Activated T-cell treated with anti-CD3 and anti-CD28 coated beads, Interleukin-2, amount 50 U/mL, for 1 hour (primary cell): Measurements from ENCODE around the gene IFI27L1.

Experiments used
- DNase-seq: peaks from one replicate; pipeline ENCODE4 v3.0.0-alpha.2; 2020

IFI27L1 gene

DNA sequence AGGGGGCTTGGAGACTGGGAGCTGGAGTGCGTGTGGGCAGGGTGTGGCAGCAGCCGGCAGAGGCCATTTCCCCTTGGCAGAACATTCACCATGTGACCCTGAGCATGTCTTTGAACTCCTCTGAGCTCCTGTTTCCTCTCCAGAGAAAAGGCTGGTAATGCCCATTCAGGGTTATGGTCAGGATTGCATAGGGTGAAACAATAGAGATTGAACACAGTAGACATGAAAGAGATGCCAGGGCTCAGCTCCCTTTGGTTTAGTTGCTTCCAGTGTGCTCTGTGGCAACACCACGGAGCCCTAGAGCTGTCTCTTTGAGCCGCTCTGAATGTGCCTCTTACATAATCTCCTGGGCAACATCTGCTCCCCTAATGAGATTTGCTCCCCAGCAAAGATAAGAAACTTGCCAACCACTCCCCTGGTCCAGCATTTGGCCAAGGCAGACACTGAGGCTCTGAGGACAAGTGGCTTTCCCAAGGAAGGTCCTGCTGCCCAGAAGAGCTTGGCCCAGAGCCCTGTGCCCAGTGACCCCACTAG lies 34.0 kb downstream of the IFI27L1 start:
- DNase-seq, result no peak

DNA sequence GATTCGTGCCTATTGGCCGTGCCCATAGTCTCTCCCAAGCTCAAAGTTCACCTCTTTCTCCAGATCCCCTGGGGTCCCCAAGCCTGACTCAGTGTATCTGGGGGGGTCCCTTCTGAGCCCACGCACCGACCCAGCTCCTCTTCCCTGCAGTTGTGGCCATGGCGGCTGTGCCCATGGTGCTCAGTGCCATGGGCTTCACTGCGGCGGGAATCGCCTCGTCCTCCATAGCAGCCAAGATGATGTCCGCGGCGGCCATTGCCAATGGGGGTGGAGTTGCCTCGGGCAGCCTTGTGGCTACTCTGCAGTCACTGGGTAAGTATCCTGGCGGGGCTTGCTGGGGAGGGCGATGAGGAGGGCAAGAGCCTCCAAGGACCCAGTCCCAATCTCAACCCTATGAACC lies 34.5 kb downstream of the IFI27L1 start:
- no peak for DNase-seq

DNA sequence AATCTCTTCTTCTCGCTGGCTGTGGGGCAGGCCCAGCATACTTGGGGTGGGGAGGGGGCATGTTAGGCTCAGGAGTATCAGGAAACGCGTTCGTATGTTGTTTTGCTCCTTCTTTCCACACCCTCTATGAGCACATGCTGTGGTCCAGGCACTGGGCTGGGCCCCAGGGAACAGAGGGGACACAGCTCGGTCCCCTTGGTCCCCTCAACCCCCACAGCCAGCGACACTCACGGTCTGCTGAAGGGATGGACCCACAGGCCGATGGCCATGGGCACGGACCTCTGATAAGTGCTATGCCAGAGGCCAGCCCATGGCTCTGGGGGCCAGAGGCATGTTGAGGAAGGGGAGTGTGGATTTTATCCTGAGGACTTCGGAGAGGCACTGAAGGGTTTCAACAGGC lies 35.6 kb downstream of the IFI27L1 start:
- DNase-seq, result no peak

DNA sequence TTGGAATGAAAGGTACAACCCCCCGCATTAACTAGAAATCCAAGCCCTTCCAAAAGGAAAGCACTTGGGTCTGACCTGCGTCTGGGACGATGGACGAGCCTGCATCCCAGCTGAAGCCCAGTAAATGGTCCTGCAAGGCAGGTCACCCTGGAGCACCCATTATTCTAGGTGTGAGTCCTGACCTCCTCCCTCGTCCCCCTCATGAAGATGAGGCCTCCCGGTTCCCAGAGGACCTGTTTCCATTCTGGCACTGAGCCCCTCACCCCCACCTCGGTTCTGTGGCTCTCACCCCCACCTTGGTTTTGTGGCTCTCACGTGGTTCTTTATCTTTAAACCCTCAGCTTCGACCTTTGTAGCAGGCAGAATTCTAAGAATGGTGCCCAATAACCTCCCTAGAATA lies 36.7 kb downstream of the IFI27L1 start:
- DNase-seq, result no peak

DNA sequence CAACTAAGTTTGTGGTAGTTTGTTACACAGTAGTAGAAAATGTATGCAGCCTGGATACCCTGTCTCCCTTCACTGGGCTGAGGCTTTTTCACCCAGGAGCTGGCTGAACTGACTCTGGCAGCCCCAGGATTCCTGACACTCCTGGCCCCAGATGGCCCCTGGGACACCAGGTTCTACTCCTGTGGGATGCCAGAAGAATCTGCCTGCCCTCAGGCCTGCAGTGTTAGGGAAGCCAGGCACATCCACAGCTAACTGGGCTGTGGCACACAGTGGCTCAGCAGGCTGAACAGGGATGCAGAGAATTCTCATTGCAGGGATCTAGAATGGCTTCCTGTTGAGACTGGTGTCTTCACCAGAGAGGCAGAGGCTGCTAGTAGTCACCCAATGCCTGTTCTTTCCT lies 38.0 kb downstream of the IFI27L1 start:
- DNase-seq, result no peak

DNA sequence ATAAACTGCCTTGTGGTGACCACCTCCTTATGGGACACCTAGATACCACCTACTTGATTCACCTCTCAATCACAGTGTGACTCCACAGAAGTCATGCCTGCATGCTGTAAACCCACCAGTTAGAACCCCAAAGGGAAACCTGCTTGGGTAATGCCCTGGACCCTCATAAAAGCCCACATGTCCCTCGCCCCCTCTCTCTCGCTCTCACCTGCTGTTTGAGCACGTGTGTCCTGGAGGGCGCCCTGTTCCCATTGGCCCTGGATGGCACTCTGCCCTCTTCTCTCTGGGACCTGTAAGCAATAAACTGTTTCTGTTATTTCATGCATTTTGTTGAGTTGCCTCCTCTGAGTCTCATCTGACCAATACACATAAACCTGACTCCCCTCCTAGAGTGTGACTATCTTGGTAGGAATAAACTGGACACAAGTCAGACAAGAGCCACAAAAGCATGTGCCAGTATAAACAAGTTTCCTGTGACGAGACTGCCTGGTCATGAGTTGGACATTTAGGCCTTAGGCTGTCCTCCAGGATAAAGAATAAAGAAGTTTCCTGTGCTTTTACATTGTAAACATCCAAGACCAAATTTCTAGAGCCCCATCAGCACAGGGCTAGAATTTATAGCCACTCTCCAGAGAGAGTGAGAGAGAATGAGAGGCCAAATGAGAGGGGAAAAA lies 39.7 kb downstream of the IFI27L1 start:
- DNase-seq, result no peak

DNA sequence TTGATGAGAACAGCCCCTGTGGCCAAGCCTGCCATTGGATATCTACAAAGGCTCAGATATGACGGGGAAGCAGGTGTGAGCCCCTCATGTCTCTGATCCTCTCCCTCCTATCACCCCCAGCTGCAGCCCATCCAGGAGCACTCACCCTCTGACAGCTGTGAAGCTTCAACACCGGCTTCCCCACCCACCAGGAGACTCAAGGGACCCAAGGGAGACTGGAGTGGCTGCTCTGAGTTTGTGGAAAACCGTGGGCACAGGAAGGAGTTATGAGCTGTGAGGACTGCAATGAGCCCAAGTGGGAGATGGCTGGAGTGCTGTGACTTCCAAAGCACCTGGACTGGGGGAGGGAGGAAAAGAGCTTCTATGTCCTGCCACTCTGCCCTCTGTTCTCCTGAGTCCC lies 40.4 kb downstream of the IFI27L1 start:
- no peak for DNase-seq

DNA sequence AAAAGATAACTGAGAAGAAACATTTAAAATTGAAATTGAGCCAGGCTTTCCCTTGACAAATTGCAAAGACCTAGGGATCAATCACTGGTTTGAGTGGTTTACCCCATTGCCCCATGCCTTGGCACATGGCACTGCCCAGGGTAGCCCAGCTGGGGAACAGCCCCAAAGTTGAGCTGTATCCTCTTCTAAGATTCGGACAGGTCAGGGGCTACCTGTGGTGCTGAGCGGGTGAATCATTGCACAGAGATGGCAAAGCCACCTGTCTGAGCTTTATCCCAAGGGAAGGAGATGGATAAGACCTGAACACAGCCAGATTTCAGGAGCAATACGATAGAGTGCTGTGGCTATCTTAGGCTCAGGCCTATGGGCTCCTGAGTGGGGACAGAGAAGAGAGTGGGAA lies 41.3 kb downstream of the IFI27L1 start:
- no peak for DNase-seq

DNA sequence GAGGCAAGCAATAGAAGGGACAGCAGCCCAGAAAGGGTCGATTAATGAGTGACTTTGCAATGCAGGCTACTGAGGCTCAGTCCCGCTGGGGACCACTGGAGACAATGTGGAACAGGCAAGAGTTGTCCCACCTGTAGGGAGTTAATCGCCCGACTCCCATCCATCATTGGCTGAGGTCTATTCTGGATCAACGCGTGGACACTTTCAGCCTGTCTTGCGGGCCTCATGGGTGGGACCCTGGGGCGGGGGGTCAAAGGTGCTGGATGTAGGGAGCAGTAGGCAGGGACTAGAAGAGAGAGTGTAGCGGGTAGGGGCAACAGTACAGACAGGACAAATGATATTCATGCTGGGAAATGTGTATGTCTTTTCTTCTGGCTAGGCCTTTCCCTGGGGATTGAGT lies 42.2 kb downstream of the IFI27L1 start:
- no peak for DNase-seq

DNA sequence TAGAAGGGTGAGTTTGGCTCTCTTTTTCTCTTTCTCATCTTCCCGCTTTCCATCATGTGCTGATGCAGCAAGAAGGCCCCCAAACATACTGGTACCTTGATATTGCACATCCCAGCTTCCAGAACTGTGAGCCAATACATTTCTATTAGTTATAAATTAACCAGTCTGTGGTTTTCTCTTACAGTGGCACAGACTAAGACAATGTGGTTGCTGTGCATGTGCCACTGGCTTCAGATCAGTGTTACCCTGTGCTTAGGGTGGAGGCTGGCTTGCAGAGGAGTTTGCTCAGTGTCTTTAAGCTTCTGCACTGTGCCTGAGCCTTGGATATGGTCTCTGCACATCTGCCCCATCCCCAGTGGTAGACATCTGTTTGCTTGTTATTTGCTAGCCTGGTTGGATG lies 42.8 kb downstream of the IFI27L1 start:
- DNase-seq, result no peak

DNA sequence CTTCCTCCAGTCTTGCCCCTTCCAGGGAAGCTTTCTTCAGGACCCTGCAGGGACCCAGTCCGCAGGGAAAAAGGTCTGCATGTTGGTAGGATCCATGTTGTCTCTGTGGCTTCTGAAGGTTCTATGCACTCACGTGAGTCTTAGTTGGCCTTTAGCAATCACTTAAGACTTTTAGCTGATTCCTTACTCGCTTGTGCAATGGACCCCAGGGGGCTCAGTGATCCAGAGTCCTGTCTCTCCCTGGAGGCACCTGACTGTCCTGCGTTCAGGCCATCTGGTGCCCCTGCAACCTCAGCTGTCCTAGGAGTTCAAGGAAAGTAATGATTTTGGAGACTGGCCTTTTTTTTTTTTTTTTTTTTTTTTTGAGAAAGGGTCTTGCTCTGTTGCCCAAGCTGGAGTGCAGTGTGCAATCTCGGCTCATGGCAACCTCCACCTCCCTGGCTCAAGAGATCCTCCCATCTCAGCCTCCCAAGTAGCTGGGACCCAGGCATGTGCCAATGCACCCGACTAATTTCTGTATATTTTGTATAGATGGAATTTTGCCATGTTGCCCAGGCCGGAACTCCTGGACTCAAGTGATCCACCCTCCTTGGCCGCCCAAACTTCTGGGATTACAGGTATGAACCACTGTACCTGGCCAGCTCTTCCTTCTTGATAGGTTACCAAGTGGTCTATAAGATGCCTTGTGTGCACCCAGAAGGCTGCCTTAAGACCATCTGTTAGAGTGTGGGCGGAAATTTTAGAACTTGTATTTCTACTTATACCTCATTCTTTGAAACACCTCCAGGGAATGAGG lies 43.7 kb downstream of the IFI27L1 start:
- DNase-seq, result no peak

DNA sequence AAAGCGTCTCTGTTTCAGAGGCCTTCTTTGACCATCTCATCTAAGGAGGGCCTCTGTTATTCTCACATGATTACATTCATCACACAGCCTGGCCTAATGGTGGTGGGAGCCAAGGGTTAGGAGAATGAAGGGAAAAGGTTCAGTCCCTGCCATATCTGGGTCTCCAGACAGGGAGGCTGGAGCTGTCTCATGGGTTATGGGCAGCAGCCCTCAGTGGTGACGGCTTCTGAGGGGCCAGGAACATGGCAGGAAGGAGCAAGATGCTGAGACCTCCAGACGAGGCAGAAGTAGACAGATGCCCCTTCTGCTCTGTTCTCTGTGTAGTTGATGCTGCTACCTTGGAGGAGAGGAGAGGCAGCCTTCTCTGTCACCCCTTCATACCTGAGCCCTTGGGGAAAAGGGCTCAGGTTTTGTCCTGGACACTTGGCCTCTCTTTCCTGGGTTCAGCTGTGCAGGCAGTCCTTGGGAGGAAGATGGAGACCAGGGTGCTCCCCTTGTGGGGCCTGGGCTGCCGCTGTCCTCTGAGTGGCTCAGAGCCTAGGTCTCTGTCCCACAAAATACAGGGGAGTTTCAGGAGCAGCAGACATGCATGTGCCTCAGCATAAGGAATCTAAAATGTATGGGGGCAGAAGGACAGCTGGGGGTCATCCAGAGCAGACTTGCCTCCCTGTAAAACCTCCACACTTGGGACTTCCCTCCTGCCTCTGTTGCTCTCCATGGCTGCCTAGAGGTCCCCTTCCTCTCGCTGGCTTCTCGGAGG lies 44.7 kb downstream of the IFI27L1 start:
- DNase-seq, result no peak

DNA sequence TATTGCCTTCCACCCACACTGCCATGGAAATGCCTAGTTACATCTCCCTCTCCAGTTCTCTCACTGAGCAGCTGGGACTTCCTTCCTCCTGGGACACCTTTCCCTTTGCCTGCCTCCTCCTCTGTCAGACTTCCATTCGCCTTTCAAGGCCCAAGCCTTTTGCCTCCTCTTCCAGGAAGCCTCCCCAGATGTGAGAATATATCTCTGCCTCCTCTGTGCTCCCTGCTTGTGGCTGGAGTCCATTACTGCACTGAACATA lies 45.2 kb downstream of the IFI27L1 start:
- DNase-seq, result no peak

DNA sequence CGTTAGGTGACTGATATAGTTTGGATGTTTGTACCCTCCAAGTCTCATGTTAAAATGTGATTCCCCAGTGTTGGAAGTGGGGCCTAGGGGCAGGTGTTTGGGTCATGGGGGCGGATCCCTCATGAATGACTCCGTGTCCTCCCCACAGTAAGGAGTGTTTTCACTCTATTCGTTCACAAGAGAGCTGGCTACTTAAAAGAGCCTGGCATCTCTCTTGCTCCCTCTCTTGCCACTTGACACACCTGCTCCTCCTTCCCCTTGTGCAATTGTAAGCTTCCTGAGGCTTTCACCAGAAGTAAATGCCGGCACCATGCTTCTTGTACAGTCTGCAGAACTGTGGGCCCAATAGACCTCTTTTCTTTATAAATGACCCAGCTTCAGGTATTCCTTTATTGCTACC lies 45.7 kb downstream of the IFI27L1 start:
- DNase-seq, result no peak

DNA sequence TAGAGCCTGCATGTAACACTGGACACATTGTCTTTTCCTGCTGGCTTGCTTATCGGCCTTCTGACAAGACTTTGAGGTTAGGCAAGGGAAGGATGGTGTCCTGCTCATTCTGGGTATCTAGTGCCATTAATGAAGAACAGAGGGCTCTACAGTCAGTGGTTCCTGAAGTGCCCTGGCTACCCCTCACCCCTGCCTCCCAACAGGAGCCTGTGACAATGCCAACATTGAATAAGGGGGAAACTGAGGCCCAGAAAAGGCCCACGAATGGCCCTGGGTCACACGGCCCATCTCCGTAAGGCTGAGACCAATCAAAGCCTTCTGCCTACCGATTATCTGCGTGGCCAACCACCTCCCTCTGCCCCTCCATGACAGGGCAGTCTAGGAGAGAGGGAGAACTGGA lies 46.2 kb downstream of the IFI27L1 start:
- no peak for DNase-seq

DNA sequence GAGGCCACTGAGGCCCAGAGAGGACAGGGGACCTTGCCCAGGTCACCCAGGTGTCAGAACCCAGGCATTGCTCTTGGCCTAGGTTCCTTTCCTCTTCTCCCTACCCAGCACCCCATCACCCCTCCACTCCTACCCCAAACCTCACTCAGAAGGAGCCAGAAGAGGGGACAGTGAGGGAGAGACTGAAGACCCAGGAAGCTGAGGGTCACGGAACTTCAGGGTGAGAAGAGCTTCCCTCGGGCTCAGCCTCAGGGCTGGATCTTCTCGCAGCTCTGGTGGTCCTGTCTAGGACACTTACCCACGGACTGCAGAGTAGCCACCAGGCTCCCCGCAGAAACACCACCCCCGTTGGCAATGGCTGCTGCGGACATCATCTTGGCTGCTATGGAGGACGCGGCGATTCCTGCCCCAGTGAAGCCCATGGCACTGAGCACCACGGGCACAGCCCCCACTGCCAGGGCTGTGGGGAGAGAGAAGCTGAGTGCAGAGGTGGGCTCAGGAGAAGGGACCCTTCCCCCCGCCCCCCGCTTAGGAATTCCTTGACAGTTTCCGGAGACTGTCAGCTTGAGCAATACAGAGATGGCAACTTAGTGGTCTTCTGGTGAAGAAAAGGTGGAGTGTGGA lies 47.2 kb downstream of the IFI27L1 start:
- DNase-seq, result no peak

DNA sequence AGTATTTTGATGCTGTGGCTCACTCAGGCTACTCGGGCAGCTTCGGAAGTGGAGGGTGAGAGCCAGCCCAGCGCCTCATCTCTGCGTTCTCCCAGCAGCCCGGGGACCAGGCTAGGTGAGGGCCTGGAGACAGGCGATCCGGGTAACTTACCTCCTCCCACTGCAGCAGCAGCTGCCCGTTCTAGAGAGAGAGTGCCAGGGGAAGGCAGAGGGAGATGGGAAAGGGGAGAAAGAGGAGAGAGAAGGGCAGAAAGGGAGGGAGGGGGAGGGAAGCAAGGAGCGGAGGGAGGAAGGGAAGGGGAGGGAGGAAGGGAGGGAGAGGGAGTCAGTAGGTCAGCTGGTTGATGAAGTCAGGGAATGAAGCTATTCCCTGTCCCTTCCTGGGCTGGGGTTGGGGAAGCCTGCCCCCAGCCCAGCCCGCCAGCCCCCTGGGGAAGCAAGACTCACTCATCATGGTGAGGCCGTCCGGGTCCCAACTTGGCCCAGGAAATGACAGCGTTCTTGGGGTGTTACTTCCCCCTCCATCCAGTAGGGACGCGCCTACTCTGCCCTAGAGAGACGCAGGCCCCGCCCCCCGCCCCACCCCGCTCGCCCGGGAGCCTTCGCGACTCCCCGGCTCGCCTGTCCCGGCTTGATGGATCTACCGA lies 48.1 kb downstream of the IFI27L1 start, which contains the start of gene IFI27L2:
TSS of gene IFI27L2 (minus strand) at position 494 of the 647 bp plus-strand sequence. CDS start at position 454, 40 bp downstream.
- peak; percentile 60 for DNase-seq

DNA sequence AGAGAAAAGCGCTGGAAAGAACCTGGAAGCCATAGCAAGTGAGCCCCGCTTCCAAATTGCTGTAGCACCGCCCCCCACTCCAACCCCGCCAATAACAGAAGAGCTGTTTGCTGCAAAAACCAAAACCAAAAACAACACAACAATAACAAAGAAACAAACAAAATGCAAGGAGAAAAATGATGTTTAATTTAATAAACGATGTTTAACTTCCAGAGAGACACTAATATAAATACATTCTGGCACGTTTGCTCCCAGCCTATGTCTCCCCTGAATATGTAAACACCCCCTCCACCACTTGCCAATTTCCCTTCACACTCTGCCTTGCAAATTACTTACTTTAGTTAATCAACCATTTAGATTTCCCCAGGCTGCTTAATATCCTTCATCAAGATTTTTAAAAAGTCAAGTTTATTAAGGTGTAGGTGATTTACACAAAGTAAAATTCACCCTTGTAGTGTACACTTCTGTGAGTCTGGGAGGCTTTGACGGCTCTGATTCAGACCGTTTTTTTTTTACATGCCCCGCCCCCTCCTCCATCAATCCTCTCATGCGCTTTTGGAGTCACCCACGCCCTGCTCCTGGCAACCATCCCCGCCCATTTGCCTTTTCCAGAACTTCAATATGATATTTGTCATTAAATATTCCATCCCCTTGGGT lies 48.8 kb downstream of the IFI27L1 start:
- DNase-seq, result no peak

DNA sequence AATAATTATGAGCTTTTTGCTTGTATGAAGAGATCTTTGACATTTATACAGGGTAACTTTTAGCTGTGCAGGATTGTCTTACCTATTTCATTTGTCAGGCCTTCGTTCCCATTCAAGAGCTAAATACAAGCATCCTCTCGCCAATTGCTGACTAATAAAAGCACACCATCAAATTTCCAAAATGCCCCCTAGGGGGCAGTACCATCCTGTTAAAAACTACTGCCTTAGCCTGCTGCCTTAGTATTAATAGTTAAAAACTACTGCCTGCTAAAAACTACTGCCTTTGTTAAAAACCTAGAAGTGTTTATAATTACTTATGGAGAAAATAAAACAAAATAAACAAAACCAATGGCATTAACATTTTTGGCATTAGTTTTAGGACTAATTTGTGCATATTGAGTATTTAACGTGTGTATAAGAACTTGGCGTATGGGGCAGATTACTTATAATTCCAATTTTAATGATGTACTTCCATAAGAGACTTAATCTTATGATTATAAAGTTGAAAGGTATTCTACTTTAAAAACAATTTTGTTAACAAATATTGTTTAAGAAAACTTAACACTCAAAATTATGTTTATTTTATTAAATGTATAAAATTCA lies 51.3 kb downstream of the IFI27L1 start:
- no peak for DNase-seq

DNA sequence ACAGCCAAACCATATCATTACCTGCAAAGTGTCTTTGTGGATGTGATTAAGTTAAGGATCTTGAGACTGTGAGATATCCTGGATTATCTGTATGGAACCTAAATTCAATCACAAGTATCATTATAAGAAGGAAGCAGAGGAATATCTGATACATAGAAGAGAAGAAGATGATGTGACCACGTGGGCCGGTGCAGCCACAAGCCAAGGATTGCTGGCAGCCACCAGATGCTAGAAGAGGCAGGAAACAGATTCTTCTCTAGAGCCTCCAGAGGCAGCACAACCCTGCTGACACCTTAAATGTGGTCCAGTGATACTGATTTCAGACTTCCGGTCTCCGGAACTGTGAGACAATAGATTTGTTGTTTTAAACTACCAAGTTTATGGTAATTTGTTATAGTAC lies 54.4 kb downstream of the IFI27L1 start:
- DNase-seq, result no peak

DNA sequence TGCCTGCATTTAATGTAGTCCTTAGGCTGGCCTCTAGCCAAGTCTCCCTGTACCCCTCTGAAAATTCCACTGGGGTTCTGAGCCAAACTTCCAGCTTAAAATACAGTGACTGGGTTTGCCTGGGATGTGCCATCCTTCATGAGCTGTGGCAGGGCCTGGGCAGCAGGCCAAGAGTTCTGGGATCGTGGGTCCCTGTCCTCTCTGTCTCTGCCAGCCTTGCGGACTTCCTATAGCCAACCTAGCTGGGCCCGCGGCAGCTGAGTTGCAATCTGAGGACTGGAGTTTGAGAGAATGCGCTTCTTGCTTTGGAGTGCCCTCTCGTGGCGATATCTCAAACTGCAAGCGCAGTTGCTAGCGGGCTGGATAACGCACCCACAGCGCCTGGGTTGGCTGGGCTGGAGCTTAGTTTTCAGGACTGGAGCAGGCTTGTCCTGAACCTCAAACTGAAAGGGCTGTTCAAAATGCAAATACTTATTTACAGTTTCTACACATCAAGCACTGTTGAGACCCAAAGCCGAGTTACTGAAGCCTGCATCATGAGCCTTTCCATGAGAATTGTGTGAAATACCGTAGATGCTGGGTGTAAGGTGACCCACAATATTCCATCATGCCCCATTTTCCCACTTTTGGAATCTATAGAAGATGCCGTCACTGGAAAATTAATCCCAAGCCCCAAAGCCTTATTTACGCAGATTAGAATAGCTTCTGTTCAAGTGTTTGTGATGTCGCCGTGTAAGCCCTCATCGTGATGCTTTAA lies 55.6 kb downstream of the IFI27L1 start:
- DNase-seq, result peak; percentile 90
